Measurements from ENCODE around the gene PFKFB4.

PFKFB4 gene

GRCh38 chr3:48585411-48585810, 28.8 kb upstream of the PFKFB4 start:
- no peak for DNase-seq (ENCODE audit: low read depth, low spot score)

GRCh38 chr3:48584836-48585235, 28.2 kb upstream of the PFKFB4 start:
- DNase-seq (ENCODE audit: low read depth, low spot score), result no peak

GRCh38 chr3:48581621-48582481, 25.2 kb upstream of the PFKFB4 start:
- DNase-seq (ENCODE audit: low read depth, low spot score), result no peak

GRCh38 chr3:48576647-48577046, 20.0 kb upstream of the PFKFB4 start:
- no peak for DNase-seq (ENCODE audit: low read depth, low spot score)

- no peak for DNase-seq (ENCODE audit: low read depth, low spot score)
Measured at GRCh38 chr3:48575366-48575765, 18.8 kb upstream of the PFKFB4 start.

GRCh38 chr3:48573973-48574585, 17.5 kb upstream of the PFKFB4 start:
- no peak for DNase-seq (ENCODE audit: low read depth, low spot score)

GRCh38 chr3:48572517-48572916, 15.9 kb upstream of the PFKFB4 start:
- DNase-seq (ENCODE audit: low read depth, low spot score), result no peak

GRCh38 chr3:48571938-48572337, 15.3 kb upstream of the PFKFB4 start:
- DNase-seq (ENCODE audit: low read depth, low spot score), result no peak

GRCh38 chr3:48569808-48570450, 13.3 kb upstream of the PFKFB4 start:
- no peak for DNase-seq (ENCODE audit: low read depth, low spot score)

GRCh38 chr3:48569400-48569799, 12.8 kb upstream of the PFKFB4 start:
- DNase-seq (ENCODE audit: low read depth, low spot score), result no peak

- DNase-seq (ENCODE audit: low read depth, low spot score), result no peak
Measured at GRCh38 chr3:48568476-48568875, 11.9 kb upstream of the PFKFB4 start.

GRCh38 chr3:48567500-48567899, 10.9 kb upstream of the PFKFB4 start:
- DNase-seq (ENCODE audit: low read depth, low spot score), result no peak

GRCh38 chr3:48567090-48567489, 10.5 kb upstream of the PFKFB4 start:
- no peak for DNase-seq (ENCODE audit: low read depth, low spot score)

- no peak for DNase-seq (ENCODE audit: low read depth, low spot score)
Measured at GRCh38 chr3:48566401-48566760, 9.8 kb upstream of the PFKFB4 start.

- DNase-seq (ENCODE audit: low read depth, low spot score), result no peak
Measured at GRCh38 chr3:48565591-48566400, 9.2 kb upstream of the PFKFB4 start.

- DNase-seq (ENCODE audit: low read depth, low spot score), result no peak
Measured at GRCh38 chr3:48565186-48565585, 8.6 kb upstream of the PFKFB4 start.

GRCh38 chr3:48564667-48565066, 8.1 kb upstream of the PFKFB4 start:
- DNase-seq (ENCODE audit: low read depth, low spot score), result no peak

- no peak for DNase-seq (ENCODE audit: low read depth, low spot score)
Measured at GRCh38 chr3:48564022-48564421, 7.4 kb upstream of the PFKFB4 start.

- DNase-seq (ENCODE audit: low read depth, low spot score), result no peak
Measured at GRCh38 chr3:48563382-48563918, 6.8 kb upstream of the PFKFB4 start, which contains the start of gene UCN2. Gene UCN2, minus strand, starts transcription at chr3:48563781. Its CDS starts 657 bp downstream, at chr3:48563124.

- no peak for DNase-seq (ENCODE audit: low read depth, low spot score)
Measured at GRCh38 chr3:48562367-48563095, 5.9 kb upstream of the PFKFB4 start.

Measured in ELF-1 (cell line).